ENCODE data around the gene PRPF6. TPM values are rescaled to one million over a fixed set of nuclear protein-coding genes. Genes with fewer than 3 reads are reported as not detected.

The PRPF6 gene
- total and polyA plus RNA-seq, 2 of the 13 experiments (the other 11 are each of a cell fraction or from before 2014, with no cell fraction given) = 63.7 to 101 TPM

GRCh38 chr20:64082126-64082731 is 101.3 kb downstream of the PRPF6 start (continued):
- TF ChIP-seq MAZ (IDR thresholded peaks at IDR 0.05; ENCODE audit: borderline replicate concordance, low read depth, low read length) (no peak), MAZ (CRISPR knock-in tag; IDR thresholded peaks at IDR 0.05; ENCODE audit: low read depth) (0 out of 2 replicates have a peak, but pooled peaks have one; percentile 23), TBX2 (CRISPR knock-in tag; IDR thresholded peaks at IDR 0.05; ENCODE audit: borderline replicate concordance) (peak; percentile 30; the same call in 1 of the 2 replicates), ZBTB37 (CRISPR knock-in tag; IDR thresholded peaks at IDR 0.05) (no peak), SP5 (CRISPR knock-in tag; IDR thresholded peaks at IDR 0.05; ENCODE audit: borderline replicate concordance, low read depth) (peak; percentile 79), ZNF207 (IDR thresholded peaks at IDR 0.05; ENCODE audit: borderline replicate concordance) (no peak), ATAD3A (CRISPR knock-in tag; IDR thresholded peaks at IDR 0.05) (no peak; the same call in 1 of the 2 replicates), ZNF713 (CRISPR knock-in tag; IDR thresholded peaks at IDR 0.05) (no peak), THAP7 (CRISPR knock-in tag; IDR thresholded peaks at IDR 0.05) (no peak), SP2 (CRISPR knock-in tag; IDR thresholded peaks at IDR 0.05) (no peak), KMT2B (CRISPR knock-in tag; IDR thresholded peaks at IDR 0.05) (0 out of 2 replicates have a peak, but pooled peaks have one; percentile 38), ZNF367 (CRISPR knock-in tag; IDR thresholded peaks at IDR 0.05; ENCODE audit: borderline replicate concordance) (no peak), KLF11 (CRISPR knock-in tag; IDR thresholded peaks at IDR 0.05) (0 out of 2 replicates have a peak, but pooled peaks have one; percentile 10), MBNL3 (CRISPR knock-in tag; conservative IDR thresholded peaks at IDR 0.05) (no peak), ZNF607 (CRISPR knock-in tag; IDR thresholded peaks at IDR 0.05; ENCODE audit: borderline replicate concordance) (no peak), FOSL2 (CRISPR knock-in tag; IDR thresholded peaks at IDR 0.05) (peak; percentile 29; the same call in 1 of the 2 replicates), ZSCAN5A (CRISPR knock-in tag; IDR thresholded peaks at IDR 0.05; ENCODE audit: borderline replicate concordance) (no peak), FOXP1 (IDR thresholded peaks at IDR 0.05) (no peak), FOXP1 (CRISPR knock-in tag; IDR thresholded peaks at IDR 0.05) (peak; percentile 49; the same call in 1 of the 2 replicates), SRSF1 (optimal IDR thresholded peaks at IDR 0.05; ENCODE audit: low read depth, low read length) (no peak), ZNF552 (CRISPR knock-in tag; IDR thresholded peaks at IDR 0.05; ENCODE audit: borderline replicate concordance) (no peak), ZNF670 (CRISPR knock-in tag; IDR thresholded peaks at IDR 0.05; ENCODE audit: borderline replicate concordance) (no peak), MIER3 (CRISPR knock-in tag; IDR thresholded peaks at IDR 0.05; ENCODE audit: borderline replicate concordance) (peak; percentile 79; the same call in 1 of the 2 replicates), ZNF616 (CRISPR knock-in tag; IDR thresholded peaks at IDR 0.05; ENCODE audit: low read depth) (no peak), BCL6 (CRISPR knock-in tag; IDR thresholded peaks at IDR 0.05) (peak; percentile 77)
- TF ChIP-seq, protein P1, sequence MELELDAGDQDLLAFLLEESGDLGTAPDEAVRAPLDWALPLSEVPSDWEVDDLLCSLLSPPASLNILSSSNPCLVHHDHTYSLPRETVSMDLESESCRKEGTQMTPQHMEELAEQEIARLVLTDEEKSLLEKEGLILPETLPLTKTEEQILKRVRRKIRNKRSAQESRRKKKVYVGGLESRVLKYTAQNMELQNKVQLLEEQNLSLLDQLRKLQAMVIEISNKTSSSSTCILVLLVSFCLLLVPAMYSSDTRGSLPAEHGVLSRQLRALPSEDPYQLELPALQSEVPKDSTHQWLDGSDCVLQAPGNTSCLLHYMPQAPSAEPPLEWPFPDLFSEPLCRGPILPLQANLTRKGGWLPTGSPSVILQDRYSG (CRISPR knock-in tag; IDR thresholded peaks at IDR 0.05) = no peak
- TF ChIP-seq, protein P2, sequence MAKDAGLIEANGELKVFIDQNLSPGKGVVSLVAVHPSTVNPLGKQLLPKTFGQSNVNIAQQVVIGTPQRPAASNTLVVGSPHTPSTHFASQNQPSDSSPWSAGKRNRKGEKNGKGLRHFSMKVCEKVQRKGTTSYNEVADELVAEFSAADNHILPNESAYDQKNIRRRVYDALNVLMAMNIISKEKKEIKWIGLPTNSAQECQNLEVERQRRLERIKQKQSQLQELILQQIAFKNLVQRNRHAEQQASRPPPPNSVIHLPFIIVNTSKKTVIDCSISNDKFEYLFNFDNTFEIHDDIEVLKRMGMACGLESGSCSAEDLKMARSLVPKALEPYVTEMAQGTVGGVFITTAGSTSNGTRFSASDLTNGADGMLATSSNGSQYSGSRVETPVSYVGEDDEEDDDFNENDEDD (CRISPR knock-in tag; IDR thresholded peaks at IDR 0.05; ENCODE audit: borderline replicate concordance) = no peak

All from HepG2 (cell line).